ENCODE data around the gene BSN. TPM values are rescaled to one million over a fixed set of nuclear protein-coding genes. Genes with fewer than 3 reads are reported as not detected.
A peak's percentile ranks its signal among the peaks of the same experiment; 100 is the strongest.

Gene BSN
- total RNA-seq, 2 experiments from 2014 or later: 0.09 to 0.11 TPM

- Mint-ChIP-seq H3K27ac (no peak overlapping the region), H3K9me3 (ENCODE audit: low read depth) (no peaks in the 10 kb centered on the region), H3K27me3 (no peaks in the 10 kb centered on the region), H3K4me3 (no peak overlapping the region), H3K4me1 (no peaks in the 10 kb centered on the region), H3K36me3 (ENCODE audit: low read depth) (peaks cover 6% of the 10 kb centered on the region)
- peak; percentile 99 for ATAC-seq
- peak; percentile 81 for DNase-seq
- ChIA-PET CTCF (interaction anchor here (0.5 to 1.2 kb wide), 6 partner anchors 10 to 350 kb away, joined by 3 to 4 read pairs (median 3); no protein-coding TSS in a partner anchor), POLR2A (no interaction called here)
- intact Hi-C loops (cut with DNase I, micrococcal nuclease): loop anchor here (1.0 to 5.0 kb wide), 2 partner anchors 136 to 204 kb away; no protein-coding TSS in a partner anchor
These were observed 149.2 kb downstream of the BSN start for GRCh38 chr3:49703443-49703927.

DNA sequence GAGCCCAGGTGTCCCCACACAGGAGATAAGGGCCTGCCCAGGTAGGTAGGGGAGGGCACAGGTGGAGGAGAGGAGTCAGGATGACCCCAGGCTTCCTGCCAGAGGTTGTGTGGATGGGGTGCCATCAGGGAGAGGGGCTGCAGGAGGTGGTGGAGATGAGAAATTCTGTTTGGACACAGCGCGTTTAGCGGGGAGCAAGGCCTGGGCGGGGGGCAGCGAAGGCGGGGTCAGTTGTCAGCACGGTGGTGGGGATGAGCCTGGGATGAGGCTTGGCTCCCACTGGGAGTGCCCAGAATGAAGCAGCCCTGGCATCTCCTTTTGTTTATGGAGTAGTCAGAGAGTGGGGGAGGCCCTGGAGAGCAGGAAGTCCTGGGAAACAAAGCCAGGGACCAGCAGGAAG, 149.7 kb downstream of the BSN start:
- peaks cover 6% of the 10 kb centered on the region for H3K36me3 Mint-ChIP-seq (ENCODE audit: low read depth)
- H3K27me3 Mint-ChIP-seq: no peaks in the 10 kb centered on the region
- H3K27ac Mint-ChIP-seq: no peak overlapping the region
- intact Hi-C loops (cut with DNase I, micrococcal nuclease): loop anchor here (1.0 to 5.0 kb wide), 2 partner anchors 135 to 203 kb away; no protein-coding TSS in a partner anchor
- DNase-seq: no peak
- no peaks in the 10 kb centered on the region for H3K4me1 Mint-ChIP-seq
- no peaks in the 10 kb centered on the region for H3K9me3 Mint-ChIP-seq (ENCODE audit: low read depth)
- ATAC-seq: no peak
- CTCF ChIA-PET: interaction anchor here (0.5 to 0.8 kb wide), 4 partner anchors 15 to 349 kb away, joined by 3 read pairs; no protein-coding TSS in a partner anchor
- no peak overlapping the region for H3K4me3 Mint-ChIP-seq
- POLR2A ChIA-PET: no interaction called here

DNA sequence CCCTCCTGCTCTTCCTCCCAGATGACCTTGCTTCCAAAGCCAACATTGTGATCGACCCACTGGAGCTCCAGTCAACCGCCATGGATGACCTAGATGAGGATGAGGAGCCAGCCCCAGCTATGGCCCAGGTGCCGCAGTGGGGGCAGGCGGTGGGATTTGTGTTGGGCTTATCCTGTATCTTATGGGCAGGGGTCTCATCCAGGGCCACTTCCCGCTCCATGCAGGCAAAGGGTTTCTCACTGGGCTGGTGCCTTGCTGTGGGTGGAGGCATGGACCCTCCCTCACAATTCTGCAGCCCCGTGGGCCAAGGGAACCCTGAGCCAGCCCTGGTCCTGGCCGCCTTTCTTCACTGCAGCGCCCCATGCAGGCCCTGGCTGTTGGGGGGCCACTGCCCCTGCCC, 150.4 kb downstream of the BSN start:
- ATAC-seq (no peak), DNase-seq (no peak)
- Mint-ChIP-seq H3K4me1 (no peaks in the 10 kb centered on the region), H3K27me3 (no peaks in the 10 kb centered on the region), H3K36me3 (ENCODE audit: low read depth) (peaks cover 6% of the 10 kb centered on the region), H3K9me3 (ENCODE audit: low read depth) (no peaks in the 10 kb centered on the region), H3K27ac (no peak overlapping the region), H3K4me3 (no peak overlapping the region)
- ChIA-PET CTCF (interaction anchor here (0.6 to 0.8 kb wide), 2 partner anchors 100 to 184 kb away, joined by 3 read pairs; no protein-coding TSS in a partner anchor), POLR2A (no interaction called here)
- intact Hi-C loops (cut with DNase I, micrococcal nuclease): loop anchor here in 1 of 2 experiments (5.0 kb wide), 1 partner anchor 203 kb away; no protein-coding TSS in a partner anchor

DNA sequence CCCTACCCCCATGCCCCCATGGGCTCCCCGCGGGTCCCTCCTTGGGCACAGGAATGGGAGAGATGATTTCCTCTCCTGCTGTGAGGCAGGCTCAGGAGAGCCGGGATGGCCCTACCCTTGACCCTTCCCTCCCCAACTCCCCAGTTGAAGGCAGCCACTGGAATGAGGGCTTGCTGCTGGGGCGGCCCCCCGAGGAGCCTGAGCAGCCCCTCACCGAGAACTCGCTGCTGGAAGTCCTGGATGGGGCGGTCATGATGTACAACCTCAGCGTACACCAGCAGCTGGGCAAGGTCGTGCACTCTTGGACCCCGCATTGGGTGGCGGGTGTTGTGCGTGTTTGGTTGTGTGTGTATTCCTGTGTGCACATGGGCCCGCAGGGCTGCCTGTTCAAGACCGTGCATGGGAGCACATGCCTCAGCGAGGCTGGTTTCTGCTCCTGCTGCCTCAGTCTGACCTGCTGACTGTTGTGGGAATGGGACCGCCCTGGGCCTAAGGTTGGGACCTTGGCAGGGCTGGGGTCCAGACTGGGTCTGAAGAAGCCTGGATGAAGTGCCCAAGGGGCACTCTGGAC, 151.2 kb downstream of the BSN start:
- peaks cover 6% of the 10 kb centered on the region for H3K36me3 Mint-ChIP-seq (ENCODE audit: low read depth)
- H3K27ac Mint-ChIP-seq: no peak overlapping the region
- CTCF ChIA-PET: no interaction called here
- POLR2A ChIA-PET: no interaction called here
- DNase-seq: no peak
- intact Hi-C loops (cut with DNase I, micrococcal nuclease): no loop called here
- H3K27me3 Mint-ChIP-seq: no peaks in the 10 kb centered on the region
- H3K4me3 Mint-ChIP-seq: no peak overlapping the region
- ATAC-seq: no peak
- no peaks in the 10 kb centered on the region for H3K9me3 Mint-ChIP-seq (ENCODE audit: low read depth)
- no peaks in the 10 kb centered on the region for H3K4me1 Mint-ChIP-seq

DNA sequence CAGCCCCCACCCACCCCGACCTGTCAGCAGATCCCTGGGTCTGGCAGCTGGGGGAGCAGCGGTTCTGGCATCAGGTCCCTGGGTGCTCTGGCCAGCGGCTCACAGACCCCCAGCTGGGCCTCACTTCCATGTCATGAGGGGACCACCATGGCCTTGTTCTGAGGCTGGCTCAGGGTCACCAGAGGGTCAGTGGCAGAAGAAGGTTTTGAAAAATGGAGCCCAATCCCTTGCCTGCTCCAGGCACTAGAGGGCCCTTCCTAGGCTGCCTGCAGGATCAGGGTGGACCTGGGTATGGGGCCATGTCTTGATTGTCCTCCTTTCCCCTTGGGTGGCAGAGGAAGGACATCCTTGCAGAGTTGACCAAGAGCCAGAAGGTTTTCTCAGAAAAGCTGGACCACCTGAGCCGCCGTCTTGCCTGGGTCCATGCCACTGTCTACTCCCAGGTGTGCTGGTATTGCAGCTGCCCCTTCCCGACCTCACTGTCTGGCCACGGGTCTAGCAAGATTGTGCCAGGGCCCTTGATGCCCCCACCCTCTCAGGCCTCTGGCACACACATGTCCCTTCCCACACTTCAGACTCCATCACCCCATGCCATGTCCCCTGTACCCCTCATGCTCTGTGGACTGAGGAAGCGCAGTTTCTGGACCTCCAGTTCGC, 152.3 kb downstream of the BSN start:
- Mint-ChIP-seq H3K9me3 (ENCODE audit: low read depth) (no peaks in the 10 kb centered on the region), H3K36me3 (ENCODE audit: low read depth) (peaks cover 4% of the 10 kb centered on the region), H3K27ac (no peak overlapping the region), H3K4me3 (no peak overlapping the region), H3K4me1 (no peaks in the 10 kb centered on the region), H3K27me3 (no peaks in the 10 kb centered on the region)
- DNase-seq: no peak
- ATAC-seq: no peak
- intact Hi-C loops (cut with DNase I, micrococcal nuclease): no loop called here
- CTCF ChIA-PET: interaction anchor here (0.6 kb wide), 1 partner anchor 177 kb away, joined by 3 read pairs; no protein-coding TSS in a partner anchor
- POLR2A ChIA-PET: no interaction called here

- ChIA-PET POLR2A (no interaction called here), CTCF (interaction anchor here (1.0 kb wide), 1 partner anchor 95 kb away, joined by 3 read pairs; no protein-coding TSS in a partner anchor)
- no peaks in the 10 kb centered on the region for H3K4me1 Mint-ChIP-seq
These were observed 152.8 kb downstream of the BSN start for GRCh38 chr3:49707113-49707480.

GRCh38 chr3:49709852-49710251, 155.6 kb downstream of the BSN start:
- intact Hi-C loops (cut with DNase I, micrococcal nuclease): no loop called here
- H3K4me3 Mint-ChIP-seq: no peak overlapping the region
- H3K27ac Mint-ChIP-seq: no peak overlapping the region
- ChIA-PET CTCF (interaction anchor here (0.7 kb wide), 1 partner anchor 50 kb away, joined by 3 read pairs; no protein-coding TSS in a partner anchor), POLR2A (no interaction called here)
- H3K9me3 Mint-ChIP-seq (ENCODE audit: low read depth): no peaks in the 10 kb centered on the region
- no peaks in the 10 kb centered on the region for H3K4me1 Mint-ChIP-seq
- ATAC-seq: no peak
- DNase-seq: no peak
- H3K27me3 Mint-ChIP-seq: no peaks in the 10 kb centered on the region
- H3K36me3 Mint-ChIP-seq (ENCODE audit: low read depth): no peaks in the 10 kb centered on the region

More at GRCh38 chr3:49707113-49707480, 152.8 kb downstream of the BSN start:
- H3K4me3 Mint-ChIP-seq: no peak overlapping the region
- ATAC-seq (no peak), DNase-seq (no peak)
- peaks cover 4% of the 10 kb centered on the region for H3K36me3 Mint-ChIP-seq (ENCODE audit: low read depth)
- no peak overlapping the region for H3K27ac Mint-ChIP-seq
- intact Hi-C loops (cut with DNase I, micrococcal nuclease): no loop called here
- H3K9me3 Mint-ChIP-seq (ENCODE audit: low read depth): no peaks in the 10 kb centered on the region
- no peaks in the 10 kb centered on the region for H3K27me3 Mint-ChIP-seq

DNA sequence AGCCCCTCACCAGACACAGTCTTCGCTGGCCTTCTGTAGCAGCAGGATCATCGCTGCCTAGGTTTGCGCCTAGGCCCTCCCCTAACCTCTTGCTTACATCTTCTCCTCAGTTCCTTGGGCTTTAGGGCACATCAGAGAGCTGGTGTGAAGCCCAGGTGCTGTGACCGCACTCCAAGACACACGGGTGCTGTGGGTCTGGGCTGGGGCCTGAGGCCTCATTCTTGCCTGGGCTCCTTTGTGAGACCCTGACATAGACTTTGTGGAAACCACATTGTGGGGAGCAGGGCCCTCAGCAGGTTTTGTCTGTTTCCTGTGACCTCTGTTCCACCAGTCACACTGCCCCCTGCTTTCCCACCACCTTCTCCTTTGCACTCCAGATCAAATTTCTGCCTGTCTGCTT, 157.2 kb downstream of the BSN start:
- H3K36me3 Mint-ChIP-seq (ENCODE audit: low read depth): no peaks in the 10 kb centered on the region
- CTCF ChIA-PET: interaction anchor here (0.6 to 0.8 kb wide), 2 partner anchors 26 to 617 kb away, joined by 3 read pairs; no protein-coding TSS in a partner anchor
- H3K9me3 Mint-ChIP-seq (ENCODE audit: low read depth): no peaks in the 10 kb centered on the region
- intact Hi-C loops (cut with DNase I, micrococcal nuclease): no loop called here
- H3K4me1 Mint-ChIP-seq: no peaks in the 10 kb centered on the region
- POLR2A ChIA-PET: no interaction called here
- ATAC-seq (no peak), DNase-seq (no peak)
- no peak overlapping the region for H3K4me3 Mint-ChIP-seq
- no peak overlapping the region for H3K27ac Mint-ChIP-seq
- H3K27me3 Mint-ChIP-seq: no peaks in the 10 kb centered on the region

DNA sequence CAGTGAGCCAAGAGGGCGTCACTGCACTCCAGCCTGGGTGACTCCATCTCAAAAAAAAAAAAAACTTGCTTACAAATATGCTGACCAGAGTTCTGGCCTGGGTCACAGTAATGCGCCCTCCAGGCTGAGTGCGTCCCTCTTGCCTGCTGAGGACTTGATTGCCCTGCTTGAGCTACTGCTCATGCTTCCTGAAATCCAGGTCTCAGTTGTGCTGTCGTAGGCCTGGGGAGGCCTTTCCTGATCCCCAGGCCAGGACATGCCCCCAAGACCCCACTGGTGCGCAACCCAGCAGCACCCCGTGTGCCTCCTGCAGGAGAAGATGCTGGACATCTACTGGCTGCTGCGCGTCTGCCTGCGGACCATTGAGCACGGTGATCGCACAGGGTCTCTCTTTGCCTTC, 157.9 kb downstream of the BSN start:
- H3K4me3 Mint-ChIP-seq: no peak overlapping the region
- H3K27me3 Mint-ChIP-seq: no peaks in the 10 kb centered on the region
- H3K4me1 Mint-ChIP-seq: no peaks in the 10 kb centered on the region
- ChIA-PET CTCF (interaction anchor here (0.6 to 1.2 kb wide), 2 partner anchors 9 to 172 kb away, joined by 3 to 5 read pairs; no protein-coding TSS in a partner anchor), POLR2A (no interaction called here)
- H3K36me3 Mint-ChIP-seq (ENCODE audit: low read depth): no peaks in the 10 kb centered on the region
- ATAC-seq (no peak), DNase-seq (no peak)
- H3K27ac Mint-ChIP-seq: no peak overlapping the region
- intact Hi-C loops (cut with DNase I, micrococcal nuclease): no loop called here
- no peaks in the 10 kb centered on the region for H3K9me3 Mint-ChIP-seq (ENCODE audit: low read depth)

DNA sequence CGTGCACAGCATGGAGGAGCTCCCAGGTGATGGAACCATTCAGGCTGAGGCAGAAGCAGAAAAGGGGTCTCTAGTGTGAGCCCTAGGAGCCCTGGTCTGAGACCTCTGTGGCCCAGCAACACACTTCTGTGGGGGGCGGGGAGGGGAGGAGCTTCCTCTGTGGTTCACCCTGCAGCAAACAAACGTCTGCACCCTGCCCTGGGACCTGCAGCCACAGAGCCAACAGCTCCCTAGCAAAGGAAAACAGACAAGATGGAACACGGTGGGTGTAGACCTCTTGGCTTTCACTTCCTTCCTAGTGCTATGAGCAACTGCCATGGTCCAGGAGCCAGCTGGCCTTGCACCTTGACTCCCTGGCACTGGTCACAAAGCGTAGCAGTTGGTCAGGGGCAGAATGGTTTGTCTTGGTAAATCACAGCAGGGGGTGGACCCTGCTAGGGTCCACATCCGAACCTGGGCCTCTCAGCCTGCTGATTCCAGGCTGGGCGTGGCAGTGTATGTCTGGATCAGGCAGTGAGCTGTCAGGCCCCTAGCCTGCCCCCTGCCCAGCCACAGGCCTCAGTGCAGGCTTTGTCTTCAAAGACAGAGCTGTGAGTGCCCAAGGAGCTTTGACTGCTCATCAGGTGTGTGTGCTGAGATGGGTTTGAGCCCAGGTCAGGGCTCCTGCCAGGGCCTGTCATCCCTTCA, 158.5 kb downstream of the BSN start:
- ChIA-PET CTCF (interaction anchor here (0.6 to 1.2 kb wide), 3 partner anchors 8 to 173 kb away, joined by 3 to 5 read pairs (median 4); no protein-coding TSS in a partner anchor), POLR2A (no interaction called here)
- Mint-ChIP-seq H3K36me3 (ENCODE audit: low read depth) (no peaks in the 10 kb centered on the region), H3K9me3 (ENCODE audit: low read depth) (no peaks in the 10 kb centered on the region), H3K27ac (no peak overlapping the region), H3K4me1 (no peaks in the 10 kb centered on the region), H3K27me3 (no peaks in the 10 kb centered on the region), H3K4me3 (no peak overlapping the region)
- ATAC-seq: peak; percentile 35
- intact Hi-C loops (cut with DNase I, micrococcal nuclease): no loop called here
- DNase-seq: no peak

GRCh38 chr3:49713336-49714105, 159.2 kb downstream of the BSN start:
- POLR2A ChIA-PET: no interaction called here
- no peak overlapping the region for H3K4me3 Mint-ChIP-seq

More at GRCh38 chr3:49713336-49714105, 159.2 kb downstream of the BSN start:
- H3K27me3 Mint-ChIP-seq: no peaks in the 10 kb centered on the region
- H3K9me3 Mint-ChIP-seq (ENCODE audit: low read depth): no peaks in the 10 kb centered on the region
- H3K4me1 Mint-ChIP-seq: peaks cover under 1% of the 10 kb centered on the region
- intact Hi-C loops (cut with DNase I, micrococcal nuclease): no loop called here
- no peak overlapping the region for H3K27ac Mint-ChIP-seq
- ATAC-seq: no peak
- CTCF ChIA-PET: interaction anchor here (1.1 to 1.2 kb wide), 2 partner anchors 10 to 173 kb away, joined by 4 to 5 read pairs; no protein-coding TSS in a partner anchor
- H3K36me3 Mint-ChIP-seq (ENCODE audit: low read depth): no peaks in the 10 kb centered on the region
- no peak for DNase-seq

All from activated CD4-positive, alpha-beta T cell treated with anti-CD3 and anti-CD28 coated beads for 36 hours (primary cell).